Gastrocnemius medialis (tissue), 4 donors: ENCODE results near the gene AARS2. TPM values are rescaled to one million over a fixed set of nuclear protein-coding genes. Genes with fewer than 3 reads are reported as not detected.

ENCODE experiments used
- ATAC-seq, 2 donors: fragments of 150-250 bp; one replicate each; pipeline ENCODE4 v1.9.1; 2016
- DNase-seq, 2 donors: peaks; one replicate each; pipeline ENCODE4 v3.0.0-alpha.2; 2019
- H3K27ac ChIP-seq, 4 donors: fragments of 200-600 bp; sonication (generic); 1 replicate in 1 of 4; 2 replicates in 3 of 4; pipeline ENCODE4 v1.5.1; 2016 to 2018; ENCODE audit warnings: mild to moderate bottlenecking in 2 of 4, moderate library complexity in 1 of 4
- H3K27me3 ChIP-seq, 3 donors: fragments of 200-600 bp; sonication (generic) in 2 of 3; 1 replicate in 1 of 3; 2 replicates in 2 of 3; pipeline versions ENCODE4 v1.5.1 to v1.6.0; 2016 to 2019; ENCODE audit warnings: mild to moderate bottlenecking in 1 of 3, moderate library complexity in 1 of 3
- H3K36me3 ChIP-seq, 2 donors: fragments of 200-600 bp; sonication (generic) in 1 of 2; one replicate each; pipeline ENCODE4 v1.5.1; 2017 to 2018
- H3K4me1 ChIP-seq, 2 donors: fragments of 200-600 bp; sonication (generic) in 1 of 2; one replicate each; pipeline ENCODE4 v1.5.1; 2016 to 2017; ENCODE audit warnings: mild to moderate bottlenecking in 2 of 2
- H3K4me3 ChIP-seq, 4 donors: fragments of 200-600 bp; sonication (generic) in 3 of 4; 1 replicate in 1 of 4; 2 replicates in 3 of 4; pipeline ENCODE4 v1.5.1; 2016 to 2019; ENCODE audit warnings: mild to moderate bottlenecking in 2 of 4
- H3K9me3 ChIP-seq, 3 donors: fragments of 200-600 bp; sonication (generic) in 2 of 3; 1 replicate in 1 of 3; 2 replicates in 2 of 3; pipeline ENCODE4 v1.5.1; 2016 to 2019
- POLR2A ChIP-seq, 2 donors: fragments of 450-650 bp; IDR thresholded peaks; one replicate each; pipeline ENCODE4 v1.6.1; 2017; ENCODE audit warnings: antibody characterized with exemption in 2 of 2, mild to moderate bottlenecking in 2 of 2, moderate library complexity in 2 of 2
- in situ Hi-C, 4 donors: fragments of 200-750 bp; cut with MboI; loops; one replicate each; pipeline versions ENCODE4 v1.15.0 to v1.8.0; 2017; ENCODE audit warnings: low sequenced_read_pairs in 4 of 4
- intact Hi-C: fragments of 100-400 bp; cut with DNase I; formaldehyde crosslinking; loops from one replicate; pipeline ENCODE4 v1.15.1; 2023; ENCODE audit warnings: low total_unique reads
- total RNA-seq, 4 donors: library from RNA; depleted of rRNA; stranded (reverse); fragments of >200 nt; gene quantifications; one replicate each; pipeline versions ENCODE4 v1.1.0 to v1.2.3, GENCODE V29; 2016
- TF ChIP-seq, protein P1 (sequence below), 5 experiments: fragments of 450-650 bp in 3 of 5; fragments of 200-600 bp in 2 of 5; sonication (generic) in 2 of 5; IDR thresholded peaks in 4 of 5; conservative IDR thresholded peaks in 1 of 5; 1 replicate in 4 of 5; 2 replicates in 1 of 5; pipeline ENCODE4 v1.5.1; 2016 to 2019; ENCODE audit warnings: antibody characterized with exemption in 5 of 5, mild to moderate bottlenecking in 3 of 5, moderate library complexity in 3 of 5

Gene AARS2
- 1 to 10 TPM; 3.9 to 6.3 (median 4.5) TPM for total RNA-seq

DNA sequence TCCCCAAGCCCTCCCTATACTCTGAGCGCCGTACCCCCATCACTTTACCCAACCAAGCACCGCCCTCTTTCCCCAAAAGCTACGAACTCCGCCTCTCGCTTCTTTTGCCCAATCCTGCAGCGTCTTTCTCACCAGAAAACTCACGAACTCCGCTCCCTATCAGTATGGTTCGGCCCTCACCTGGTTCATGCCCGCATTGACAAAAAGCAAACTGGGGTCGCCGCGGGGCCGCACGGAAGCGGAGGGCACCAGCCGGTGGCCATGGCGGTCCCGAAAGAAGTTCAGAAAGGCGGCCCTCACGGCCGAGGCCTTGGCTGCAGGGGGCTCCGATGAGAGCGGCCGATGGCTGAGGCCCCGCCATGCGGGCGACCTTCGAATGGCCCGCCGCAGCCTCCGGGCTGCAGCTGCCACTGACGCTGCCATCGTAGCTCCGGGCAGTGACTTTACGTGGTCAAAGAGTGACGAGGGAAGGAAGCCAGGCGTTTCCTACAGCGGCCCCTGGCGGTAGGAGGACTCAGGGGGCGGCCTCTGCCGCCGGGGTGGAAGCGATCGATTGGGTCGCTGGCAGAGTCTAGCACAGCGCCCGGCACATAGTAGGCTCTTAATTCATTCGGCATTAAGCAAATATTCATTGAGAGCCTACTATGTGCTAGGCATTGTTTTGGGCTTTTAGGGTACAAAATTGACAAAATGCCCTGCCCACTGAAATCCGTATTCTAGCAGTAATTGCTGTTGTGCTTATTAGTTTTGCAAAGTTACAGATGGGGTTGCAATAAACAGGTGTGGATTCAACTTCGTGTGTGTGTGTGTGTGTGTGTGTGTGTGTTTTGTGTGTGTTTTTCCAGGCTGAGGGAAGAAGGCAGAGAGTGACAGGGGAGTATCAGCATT is at the start of gene AARS2:
Gene AARS2 (minus strand): TSS at position 447 of the 888 bp plus-strand sequence. CDS start 24 bp downstream, at position 423.
- H3K27me3 ChIP-seq, result peaks cover 0 to under 1% (median 0%) of the 10 kb centered on the region in 3 donors
- peak within 1 kb of the TSS; percentile 72 to 99 (median 89) for H3K4me3 ChIP-seq

DNA sequence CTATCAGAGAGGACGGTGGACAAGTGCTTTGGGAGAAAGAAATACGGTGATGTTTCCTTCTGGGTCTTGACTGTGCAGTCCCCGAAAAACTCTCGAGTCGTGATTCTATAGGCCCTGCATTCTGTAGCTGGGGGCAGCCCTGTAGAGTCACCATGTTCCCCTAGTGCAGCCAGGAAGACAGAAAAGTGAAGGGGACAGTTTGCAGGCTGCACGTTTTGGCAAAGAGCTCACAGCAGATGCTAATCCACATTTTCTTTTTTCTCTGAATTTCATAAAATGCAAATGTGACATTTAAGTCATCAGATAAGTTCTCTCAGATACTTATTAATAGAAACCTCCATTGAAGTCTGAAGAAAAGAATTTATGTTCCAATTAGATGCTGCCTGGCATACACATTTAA is 48.8 kb upstream of the AARS2 start:
- no peaks in the 10 kb centered on the region for H3K27me3 ChIP-seq
- TF ChIP-seq POLR2A (IDR thresholded peaks at IDR 0.05), result no peak
- TF ChIP-seq, protein P1, sequence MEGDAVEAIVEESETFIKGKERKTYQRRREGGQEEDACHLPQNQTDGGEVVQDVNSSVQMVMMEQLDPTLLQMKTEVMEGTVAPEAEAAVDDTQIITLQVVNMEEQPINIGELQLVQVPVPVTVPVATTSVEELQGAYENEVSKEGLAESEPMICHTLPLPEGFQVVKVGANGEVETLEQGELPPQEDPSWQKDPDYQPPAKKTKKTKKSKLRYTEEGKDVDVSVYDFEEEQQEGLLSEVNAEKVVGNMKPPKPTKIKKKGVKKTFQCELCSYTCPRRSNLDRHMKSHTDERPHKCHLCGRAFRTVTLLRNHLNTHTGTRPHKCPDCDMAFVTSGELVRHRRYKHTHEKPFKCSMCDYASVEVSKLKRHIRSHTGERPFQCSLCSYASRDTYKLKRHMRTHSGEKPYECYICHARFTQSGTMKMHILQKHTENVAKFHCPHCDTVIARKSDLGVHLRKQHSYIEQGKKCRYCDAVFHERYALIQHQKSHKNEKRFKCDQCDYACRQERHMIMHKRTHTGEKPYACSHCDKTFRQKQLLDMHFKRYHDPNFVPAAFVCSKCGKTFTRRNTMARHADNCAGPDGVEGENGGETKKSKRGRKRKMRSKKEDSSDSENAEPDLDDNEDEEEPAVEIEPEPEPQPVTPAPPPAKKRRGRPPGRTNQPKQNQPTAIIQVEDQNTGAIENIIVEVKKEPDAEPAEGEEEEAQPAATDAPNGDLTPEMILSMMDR (IDR thresholded peaks at IDR 0.05 in 4 of 5, conservative IDR thresholded peaks at IDR 0.05 in 1 of 5), result no peak
- DNase-seq, result no peak
- no peak for ATAC-seq
- no peak overlapping the region for H3K4me3 ChIP-seq
- in situ Hi-C loops, result no loop called here
- H3K4me1 ChIP-seq, result no peaks in the 10 kb centered on the region
- intact Hi-C loops, result no loop called here
- H3K9me3 ChIP-seq, result no peaks in the 10 kb centered on the region
- H3K27ac ChIP-seq, result no peak overlapping the region
- no peaks in the 10 kb centered on the region for H3K36me3 ChIP-seq

More for the DNA sequence above, at the start of gene AARS2:
- ATAC-seq (peak; percentile 95 to 98), DNase-seq (peak; percentile 67 to 80)
- TF ChIP-seq, protein P1 (IDR thresholded peaks at IDR 0.05 in 4 of 5, conservative IDR thresholded peaks at IDR 0.05 in 1 of 5), result peak; percentile 85 to 98 (median 91)
- peak; percentile 39 to 42 for TF ChIP-seq POLR2A (IDR thresholded peaks at IDR 0.05)
- peaks cover 5 to 14% of the 10 kb centered on the region in 2 donors for H3K4me1 ChIP-seq
- in situ Hi-C loops, result no loop called here
- peak within 1 kb of the TSS; percentile 61 to 79 (median 72) for H3K27ac ChIP-seq
- H3K36me3 ChIP-seq, result peaks cover 2 to 28% of the 10 kb centered on the region in 2 donors
- H3K9me3 ChIP-seq, result no peaks in the 10 kb centered on the region
- intact Hi-C loops, result loop anchor here (1.0 kb wide), 1 partner anchor 74 kb away; the partner anchor contains the start of gene CDC5L

DNA sequence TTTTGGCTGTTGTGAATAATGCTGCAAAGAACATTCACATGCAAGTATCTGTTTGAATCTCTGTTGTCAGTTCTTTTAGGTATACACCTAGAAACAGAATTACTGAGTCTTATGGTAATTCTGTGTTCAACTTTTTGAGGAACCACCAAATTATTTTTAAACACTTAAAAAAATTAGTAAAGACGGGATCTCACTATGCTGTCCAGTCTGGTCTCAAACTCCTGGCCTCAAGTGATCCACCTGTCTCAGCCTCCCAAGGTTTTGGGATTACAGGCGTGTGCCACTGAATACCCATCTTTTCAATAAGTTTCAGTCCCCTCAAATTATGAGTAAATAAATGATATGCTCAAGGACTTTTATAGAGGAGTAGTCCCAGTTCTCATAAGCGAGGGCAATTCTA is 46.8 kb upstream of the AARS2 start:
- ATAC-seq, result no peak
- DNase-seq, result no peak
- no peak overlapping the region for H3K4me3 ChIP-seq
- intact Hi-C loops, result no loop called here
- no peaks in the 10 kb centered on the region for H3K36me3 ChIP-seq
- H3K27me3 ChIP-seq, result no peaks in the 10 kb centered on the region
- H3K4me1 ChIP-seq, result no peaks in the 10 kb centered on the region
- in situ Hi-C loops, result no loop called here
- no peaks in the 10 kb centered on the region for H3K9me3 ChIP-seq
- TF ChIP-seq POLR2A (IDR thresholded peaks at IDR 0.05), result no peak
- TF ChIP-seq, protein P1 (IDR thresholded peaks at IDR 0.05 in 4 of 5, conservative IDR thresholded peaks at IDR 0.05 in 1 of 5), result no peak
- no peak overlapping the region for H3K27ac ChIP-seq

DNA sequence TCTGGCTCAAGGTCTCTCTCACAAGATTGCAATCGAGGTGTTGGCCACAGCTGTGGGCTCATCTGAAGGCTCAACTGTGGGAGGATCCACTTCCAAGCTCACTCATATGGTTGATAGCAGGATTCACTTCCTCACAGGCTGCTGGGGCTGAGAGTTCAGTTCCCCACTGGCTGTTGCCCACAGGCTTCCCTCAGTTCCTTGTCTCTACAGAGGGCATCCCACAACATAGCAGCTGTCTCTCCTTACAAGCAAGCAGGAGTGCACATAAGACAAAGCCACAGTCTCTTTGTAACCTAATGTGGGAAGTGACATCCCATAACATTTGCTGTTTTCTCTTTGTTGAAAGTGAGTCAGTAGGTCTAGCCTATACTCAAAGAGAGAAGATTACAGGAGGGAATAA is 43.3 kb upstream of the AARS2 start:
- Histone ChIP-seq H3K4me1 (no peaks in the 10 kb centered on the region), H3K27ac (no peak overlapping the region), H3K9me3 (no peaks in the 10 kb centered on the region), H3K27me3 (no peaks in the 10 kb centered on the region), H3K36me3 (no peaks in the 10 kb centered on the region), H3K4me3 (no peak overlapping the region)
- DNase-seq (no peak), ATAC-seq (no peak)
- intact Hi-C loops, result no loop called here
- TF ChIP-seq POLR2A (IDR thresholded peaks at IDR 0.05), result no peak
- TF ChIP-seq, protein P1 (IDR thresholded peaks at IDR 0.05 in 4 of 5, conservative IDR thresholded peaks at IDR 0.05 in 1 of 5), result no peak
- in situ Hi-C loops, result no loop called here
